Loucy (cell line): ENCODE measurements around the gene MECR.

Source experiments
- H2AFZ ChIP-seq: fragments of 200-600 bp; sonication (generic); 2 replicates; pipeline ENCODE4 v1.6.0; 2016; ENCODE audit warnings: antibody characterized with exemption, mild to moderate bottlenecking, low read length, moderate library complexity
- H3F3A ChIP-seq: fragments of 200-600 bp; 2 replicates; pipeline ENCODE4 v1.6.0; 2016; ENCODE audit warnings: antibody characterized with exemption, low read depth, mild to moderate bottlenecking
- H3K27me3 ChIP-seq: fragments of 200-600 bp; sonication (generic); 2 replicates; pipeline ENCODE4 v1.6.1; 2014; ENCODE audit warnings: low read length, mild to moderate bottlenecking; ENCODE audit not compliant: insufficient read depth, poor library complexity, severe bottlenecking
- H3K36me3 ChIP-seq: fragments of 200-600 bp; sonication (generic); 2 replicates; pipeline ENCODE4 v1.6.1; 2016; ENCODE audit warnings: low read length; ENCODE audit not compliant: insufficient read depth
- H3K4me1 ChIP-seq: fragments of 200-600 bp; sonication (generic); 2 replicates; pipeline ENCODE4 v1.5.1; 2014; ENCODE audit warnings: low read length, mild to moderate bottlenecking; ENCODE audit not compliant: insufficient read depth, poor library complexity, severe bottlenecking
- H3K4me2 ChIP-seq: fragments of 200-600 bp; sonication (generic); 2 replicates; pipeline ENCODE4 v1.6.0; 2014; ENCODE audit warnings: antibody characterized with exemption, low read length, low read depth, mild to moderate bottlenecking; ENCODE audit not compliant: poor library complexity, severe bottlenecking
- H3K4me3 ChIP-seq: fragments of 200-600 bp; sonication (generic); 2 replicates; pipeline ENCODE4 v1.5.1; 2014; ENCODE audit warnings: low read length, mild to moderate bottlenecking, mixed read lengths; ENCODE audit not compliant: poor library complexity, severe bottlenecking
- H3K79me2 ChIP-seq: fragments of 200-600 bp; sonication (generic); 2 replicates; pipeline ENCODE4 v1.6.1; 2014; ENCODE audit warnings: low read length; ENCODE audit not compliant: insufficient read depth
- H3K9ac ChIP-seq: fragments of 200-600 bp; sonication (generic); 2 replicates; pipeline ENCODE4 v1.6.0; 2014; ENCODE audit warnings: mild to moderate bottlenecking, low read depth, low read length, moderate library complexity; ENCODE audit not compliant: poor library complexity, severe bottlenecking
- H3K9me2 ChIP-seq: fragments of 200-600 bp; sonication (generic); replicated peaks from 2 replicates; pipeline ENCODE4 v1.6.1; 2016; ENCODE audit warnings: low read depth, low read length, mixed read lengths
- H3K9me3 ChIP-seq: fragments of 200-600 bp; sonication (generic); 2 replicates; pipeline ENCODE4 v1.6.1; 2014; ENCODE audit warnings: mild to moderate bottlenecking, antibody characterized with exemption, low read length, low read depth; ENCODE audit not compliant: insufficient read depth
- H4K20me1 ChIP-seq: fragments of 200-600 bp; sonication (generic); 2 replicates; pipeline ENCODE4 v1.6.0; 2014; ENCODE audit warnings: antibody characterized with exemption, low read length, mild to moderate bottlenecking; ENCODE audit not compliant: insufficient read depth, poor library complexity, severe bottlenecking
- EZH2phosphoT487 ChIP-seq: fragments of 200-600 bp; IDR thresholded peaks from 2 replicates; pipeline ENCODE4 v1.6.1; 2018; ENCODE audit warnings: antibody characterized with exemption, mild to moderate bottlenecking, moderate library complexity, borderline replicate concordance
- TF ChIP-seq, protein P1 (sequence below): fragments of 200-600 bp; sonication (generic); conservative IDR thresholded peaks from 2 replicates; pipeline ENCODE4 v1.5.1; 2014; ENCODE audit warnings: mild to moderate bottlenecking, antibody characterized with exemption, low read length

The MECR gene

DNA sequence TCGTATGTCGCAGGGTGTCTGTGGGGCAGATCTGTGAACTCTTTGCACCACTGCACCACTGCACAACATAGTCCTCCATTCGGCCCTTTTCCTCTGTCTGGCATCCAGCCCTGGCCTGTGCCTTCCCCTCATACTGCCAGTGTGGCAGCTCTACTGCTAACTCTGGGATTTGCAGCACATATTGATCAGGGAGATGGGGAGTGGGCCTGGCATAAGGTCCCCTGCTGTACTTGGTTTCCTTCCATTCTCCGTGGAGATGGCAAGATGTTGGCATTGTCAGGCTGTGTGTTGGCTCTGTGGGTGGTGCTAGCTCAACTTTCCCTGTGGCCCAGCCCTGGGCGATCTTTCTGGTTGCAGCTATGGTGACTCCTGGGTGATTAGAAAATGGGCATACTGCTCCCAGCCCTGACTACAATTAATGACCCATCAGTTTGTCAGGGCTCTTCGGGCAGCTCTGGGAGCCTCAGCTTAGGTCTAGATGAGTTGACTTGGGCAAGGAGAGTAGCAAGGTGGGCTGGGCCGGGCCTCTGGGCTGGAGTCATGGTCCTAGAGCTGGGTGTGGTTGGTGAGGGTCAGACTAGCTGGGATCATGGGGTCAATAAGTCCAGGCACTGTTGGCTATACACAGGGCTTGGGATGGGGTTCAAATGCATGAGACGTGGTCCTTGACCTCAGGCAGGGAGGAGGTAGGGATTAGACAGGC lies 17.0 kb upstream of the MECR start:
- no peak overlapping the region for H3K4me3 ChIP-seq
- no peaks in the 10 kb centered on the region for H3K27me3 ChIP-seq
- TF ChIP-seq, protein P1, sequence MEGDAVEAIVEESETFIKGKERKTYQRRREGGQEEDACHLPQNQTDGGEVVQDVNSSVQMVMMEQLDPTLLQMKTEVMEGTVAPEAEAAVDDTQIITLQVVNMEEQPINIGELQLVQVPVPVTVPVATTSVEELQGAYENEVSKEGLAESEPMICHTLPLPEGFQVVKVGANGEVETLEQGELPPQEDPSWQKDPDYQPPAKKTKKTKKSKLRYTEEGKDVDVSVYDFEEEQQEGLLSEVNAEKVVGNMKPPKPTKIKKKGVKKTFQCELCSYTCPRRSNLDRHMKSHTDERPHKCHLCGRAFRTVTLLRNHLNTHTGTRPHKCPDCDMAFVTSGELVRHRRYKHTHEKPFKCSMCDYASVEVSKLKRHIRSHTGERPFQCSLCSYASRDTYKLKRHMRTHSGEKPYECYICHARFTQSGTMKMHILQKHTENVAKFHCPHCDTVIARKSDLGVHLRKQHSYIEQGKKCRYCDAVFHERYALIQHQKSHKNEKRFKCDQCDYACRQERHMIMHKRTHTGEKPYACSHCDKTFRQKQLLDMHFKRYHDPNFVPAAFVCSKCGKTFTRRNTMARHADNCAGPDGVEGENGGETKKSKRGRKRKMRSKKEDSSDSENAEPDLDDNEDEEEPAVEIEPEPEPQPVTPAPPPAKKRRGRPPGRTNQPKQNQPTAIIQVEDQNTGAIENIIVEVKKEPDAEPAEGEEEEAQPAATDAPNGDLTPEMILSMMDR, result no peak
- no peak for TF ChIP-seq EZH2phosphoT487
- H3K9me3 ChIP-seq, result no peaks in the 10 kb centered on the region
- no peaks in the 10 kb centered on the region for H3F3A ChIP-seq
- H3K79me2 ChIP-seq, result no peaks in the 10 kb centered on the region
- H3K4me1 ChIP-seq, result no peaks in the 10 kb centered on the region
- no peak overlapping the region for H3K9ac ChIP-seq
- H3K4me2 ChIP-seq, result no peak overlapping the region
- H3K36me3 ChIP-seq, result no peaks in the 10 kb centered on the region
- H4K20me1 ChIP-seq, result no peaks in the 10 kb centered on the region
- H3K9me2 ChIP-seq, result no peaks in the 10 kb centered on the region
- H2AFZ ChIP-seq, result no peak overlapping the region

DNA sequence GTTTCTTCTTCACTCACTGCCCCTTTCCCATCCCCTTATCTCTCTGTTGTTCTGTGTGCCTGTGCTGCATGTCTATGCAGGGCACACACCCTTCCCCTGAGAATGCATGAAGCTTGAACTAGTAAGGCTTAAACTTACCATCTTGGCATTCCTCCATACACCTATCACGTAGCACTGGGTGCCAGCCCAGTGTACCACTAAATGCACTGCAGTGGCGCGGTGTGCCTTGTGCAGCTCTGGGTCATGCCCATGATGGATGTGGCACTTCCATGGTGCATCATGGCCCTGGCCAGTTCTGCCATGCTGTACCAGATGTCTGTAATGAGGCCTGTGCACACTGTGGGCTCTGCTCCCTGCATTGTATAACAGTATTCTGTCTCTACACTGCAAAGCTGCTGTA lies 16.3 kb upstream of the MECR start:
- no peaks in the 10 kb centered on the region for H3K79me2 ChIP-seq
- H3K9me2 ChIP-seq, result no peaks in the 10 kb centered on the region
- H3K36me3 ChIP-seq, result no peaks in the 10 kb centered on the region
- H3F3A ChIP-seq, result no peaks in the 10 kb centered on the region
- H3K9ac ChIP-seq, result no peak overlapping the region
- H3K4me1 ChIP-seq, result no peaks in the 10 kb centered on the region
- no peak overlapping the region for H3K4me2 ChIP-seq
- H3K27me3 ChIP-seq, result no peaks in the 10 kb centered on the region
- no peaks in the 10 kb centered on the region for H3K9me3 ChIP-seq
- H3K4me3 ChIP-seq, result no peak overlapping the region
- H2AFZ ChIP-seq, result no peak overlapping the region
- H4K20me1 ChIP-seq, result no peaks in the 10 kb centered on the region
- no peak for TF ChIP-seq EZH2phosphoT487
- TF ChIP-seq, protein P1, result no peak

- no peaks in the 10 kb centered on the region for H3K9me3 ChIP-seq
- H3F3A ChIP-seq, result no peaks in the 10 kb centered on the region
- H3K27me3 ChIP-seq, result no peaks in the 10 kb centered on the region
- no peaks in the 10 kb centered on the region for H3K9me2 ChIP-seq
- no peak overlapping the region for H3K9ac ChIP-seq
- no peaks in the 10 kb centered on the region for H3K4me1 ChIP-seq
- H2AFZ ChIP-seq, result no peak overlapping the region
- H3K4me3 ChIP-seq, result no peak overlapping the region
- no peaks in the 10 kb centered on the region for H3K36me3 ChIP-seq
- H3K79me2 ChIP-seq, result no peaks in the 10 kb centered on the region
- H4K20me1 ChIP-seq, result no peaks in the 10 kb centered on the region
- TF ChIP-seq, protein P1, result peak; percentile 72
- no peak for TF ChIP-seq EZH2phosphoT487
- no peak overlapping the region for H3K4me2 ChIP-seq
Observed at GRCh38 chr1:29245876-29246275, 15.1 kb upstream of the MECR start.
